IMR-90 (cell line): ENCODE results near the gene NEUROG1. TPM values are rescaled to one million over a fixed set of nuclear protein-coding genes. Genes with fewer than 3 reads are reported as not detected.

ENCODE experiments used
- ATAC-seq: fragments of 200-7000 bp; cut with Tn5 transposase; 2 replicates; pipeline ENCODE4 v1.9.1; 2020; ENCODE audit warnings: low read depth, mild to moderate bottlenecking, moderate library complexity
- BruUV-seq: library from RNA; stranded (reverse); fragments of 400-500 nt; replicated peaks from 2 replicates; lab custom pipeline; 2021; lab: Mats Ljungman, UMichigan
- CTCF ChIA-PET: fragments of 300-600 bp; formaldehyde crosslinking; extraction: SDS; loops from one replicate; lab custom pipeline; 2021; ENCODE audit warnings: antibody characterized with exemption; lab: Yijun Ruan, JAX
- POLR2A ChIA-PET: fragments of 300-600 bp; sonication (Branson Sonifier 250); formaldehyde crosslinking; loops from one replicate; lab custom pipeline; 2022; ENCODE audit warnings: antibody characterized with exemption; ENCODE audit not compliant: unreplicated experiment; lab: Charles Lee
- DNase-seq: peaks from one replicate; pipeline ENCODE4 v3.0.0; 2013
- H2AFZ ChIP-seq: replicated peaks from 2 replicates; pipeline ENCODE3; 2013; ENCODE audit warnings: low read length, mild to moderate bottlenecking; ENCODE audit not compliant: poor library complexity
- H2AK5ac ChIP-seq: 2 replicates; pipeline ENCODE4 v1.6.1; 2013; ENCODE audit warnings: low read depth, low read length, inconsistent platforms
- H2AK9ac ChIP-seq: replicated peaks from 2 replicates; pipeline ENCODE3; 2013; ENCODE audit warnings: mild to moderate bottlenecking, low read depth, low read length, moderate library complexity; ENCODE audit not compliant: poor library complexity
- H2BK120ac ChIP-seq: 2 replicates; pipeline ENCODE4 v1.6.1; 2013; ENCODE audit warnings: low read depth, low read length, inconsistent platforms
- H2BK15ac ChIP-seq: 3 replicates; pipeline ENCODE4 v1.6.1; 2013; ENCODE audit warnings: low read depth, low read length, inconsistent platforms
- H2BK20ac ChIP-seq: 2 replicates; pipeline ENCODE4 v1.6.1; 2013; ENCODE audit warnings: low read depth, mild to moderate bottlenecking, inconsistent platforms, low read length, moderate library complexity
- H2BK5ac ChIP-seq: 2 replicates; pipeline ENCODE4 v1.6.1; 2013; ENCODE audit warnings: mild to moderate bottlenecking, low read depth, low read length, inconsistent platforms; ENCODE audit not compliant: poor library complexity, severe bottlenecking
- H3K14ac ChIP-seq: replicated peaks from 2 replicates; pipeline ENCODE4 v1.6.1; 2013; ENCODE audit warnings: low read depth, low read length, inconsistent platforms
- H3K18ac ChIP-seq: 2 replicates; pipeline ENCODE4 v1.6.1; 2013; ENCODE audit warnings: low read depth, low read length, control low read depth
- H3K23ac ChIP-seq: 2 replicates; pipeline ENCODE4 v1.6.1; 2013; ENCODE audit warnings: low read depth, low read length, inconsistent platforms
- H3K27ac ChIP-seq: 2 replicates; pipeline ENCODE4 v1.5.1; 2013; ENCODE audit warnings: mild to moderate bottlenecking, control low read depth, low read length; ENCODE audit not compliant: insufficient read depth
- H3K27me3 ChIP-seq: 2 replicates; pipeline ENCODE4 v1.6.1; 2013; ENCODE audit warnings: low read length; ENCODE audit not compliant: control insufficient read depth, insufficient read depth
- H3K36me3 ChIP-seq: 2 replicates; pipeline ENCODE4 v1.6.1; 2013; ENCODE audit warnings: low read length, mixed read lengths; ENCODE audit not compliant: control insufficient read depth, insufficient read depth
- H3K4ac ChIP-seq: 2 replicates; pipeline ENCODE4 v1.6.1; 2013; ENCODE audit warnings: low read depth, low read length, inconsistent platforms
- H3K4me1 ChIP-seq: 2 replicates; pipeline ENCODE4 v1.6.1; 2013; ENCODE audit warnings: low read length, mixed read lengths; ENCODE audit not compliant: control insufficient read depth, insufficient read depth
- H3K4me2 ChIP-seq: 2 replicates; pipeline ENCODE4 v1.6.1; 2013; ENCODE audit warnings: low read depth, mild to moderate bottlenecking, control low read depth, low read length, moderate library complexity
- H3K4me3 ChIP-seq: 2 replicates; pipeline ENCODE4 v1.5.1; 2013; ENCODE audit warnings: low read depth, mild to moderate bottlenecking, control low read depth, low read length, moderate library complexity; ENCODE audit not compliant: insufficient read depth
- H3K56ac ChIP-seq: 2 replicates; pipeline ENCODE4 v1.6.1; 2013; ENCODE audit warnings: low read length, inconsistent platforms; ENCODE audit not compliant: insufficient read depth; ENCODE audit errors: extremely low read depth
- H3K79me1 ChIP-seq, 2 experiments: 2 replicates each; pipeline ENCODE4 v1.6.1; 2013; ENCODE audit warnings: low read length in 2 of 2, inconsistent platforms in 1 of 2, low read depth in 1 of 2
- H3K9ac ChIP-seq: 2 replicates; pipeline ENCODE4 v1.6.1; 2013; ENCODE audit warnings: low read depth, low read length, control low read depth
- H3K9me1 ChIP-seq: 2 replicates; pipeline ENCODE4 v1.6.1; 2013; ENCODE audit warnings: low read length, inconsistent platforms; ENCODE audit not compliant: insufficient read depth
- H3K9me3 ChIP-seq: 2 replicates; pipeline ENCODE4 v1.6.1; 2013; ENCODE audit warnings: low read length; ENCODE audit not compliant: control insufficient read depth, insufficient read depth
- H4K20me1 ChIP-seq: 2 replicates; pipeline ENCODE4 v1.6.1; 2013; ENCODE audit warnings: low read length, inconsistent platforms; ENCODE audit not compliant: insufficient read depth
- H4K5ac ChIP-seq: 2 replicates; pipeline ENCODE4 v1.6.1; 2013; ENCODE audit warnings: mild to moderate bottlenecking, low read depth, low read length, control low read depth
- H4K8ac ChIP-seq, 2 experiments: 2 replicates each; pipeline ENCODE4 v1.6.1; 2013; ENCODE audit warnings: low read depth in 2 of 2, low read length in 2 of 2, control low read depth in 1 of 2, inconsistent platforms in 1 of 2
- H4K91ac ChIP-seq: 2 replicates; pipeline ENCODE4 v1.6.1; 2013; ENCODE audit warnings: low read depth, low read length, inconsistent platforms; ENCODE audit not compliant: insufficient read depth
- CEBPB ChIP-seq: IDR thresholded peaks from 2 replicates; pipeline ENCODE4 v1.6.1; 2012; ENCODE audit warnings: low read depth, low read length, improper control_type of control experiment
- CTCF ChIP-seq: conservative IDR thresholded peaks from 2 replicates; pipeline ENCODE4 v1.5.1; 2012; ENCODE audit warnings: mild to moderate bottlenecking, low read depth, low read length, improper control_type of control experiment
- FOS ChIP-seq: fragments of 150-350 bp; IDR thresholded peaks from 2 replicates; pipeline ENCODE4 v1.6.1; 2016; ENCODE audit warnings: low read depth, low read length
- MAFK ChIP-seq: IDR thresholded peaks from 2 replicates; pipeline ENCODE4 v1.6.1; 2012; ENCODE audit warnings: low read depth, low read length, improper control_type of control experiment
- NFE2L2 ChIP-seq: fragments of 150-350 bp; IDR thresholded peaks from 2 replicates; pipeline ENCODE4 v1.6.1; 2016; ENCODE audit warnings: low read depth, mild to moderate bottlenecking, low read length
- RCOR1 ChIP-seq: IDR thresholded peaks from 2 replicates; pipeline ENCODE4 v1.6.1; 2012; ENCODE audit warnings: mild to moderate bottlenecking, low read length, improper control_type of control experiment; ENCODE audit not compliant: insufficient replicate concordance
- WGBS, 2 experiments: methylation state at CpG; one replicate each; pipeline versions ENCODE4 v1.1.5 to v1.1.7; 2013; ENCODE audit warnings: missing lambda C conversion rate in 2 of 2; ENCODE audit not compliant: insufficient read length in 1 of 2; ENCODE audit errors: extremely low coverage in 2 of 2; 5-methylcytosine and 5-hydroxymethylcytosine counted together
- dilution Hi-C: fragments of 300-500 bp; cut with HindIII; formaldehyde crosslinking; loops from one replicate; pipeline ENCODE4 v1.14.3; 2018; ENCODE audit warnings: low sequenced_read_pairs; ENCODE audit not compliant: unreplicated experiment
- in situ Hi-C: fragments of 300-500 bp; cut with MboI; formaldehyde crosslinking; loops from 3 replicates; pipeline ENCODE4 v1.14.3; 2019; ENCODE audit warnings: low sequenced_read_pairs, inconsistent platforms, mixed read lengths
- intact Hi-C: fragments of 100-400 bp; cut with micrococcal nuclease; formaldehyde crosslinking; loops from 2 replicates; pipeline ENCODE4 v1.10.0; 2022
- polyA plus RNA-seq, 3 experiments: library from polyadenylated mRNA; depleted of rRNA; stranded (reverse); fragments of >200 nt; gene quantifications; 2 replicates each; pipeline ENCODE4 v1.2.3, GENCODE V29; 2012; ENCODE audit warnings: low replicate concordance in 1 of 3
- total RNA-seq: library from RNA; depleted of rRNA; stranded (reverse); fragments of >200 nt; gene quantifications from 2 replicates; pipeline ENCODE4 v1.2.3, GENCODE V29; 2012

NEUROG1 gene
- total and polyA plus RNA-seq, 2 of the 4 experiments (the other 2 are of a cell fraction): not detected

- Histone ChIP-seq H2BK20ac (no peak overlapping the region), H4K91ac (no peak overlapping the region), H3K27ac (peak overlapping the region; percentile 47; the same call in 1 of the 2 replicates), H3K23ac (no peak overlapping the region), H3K9ac (no peak overlapping the region), H3K4me2 (no peak overlapping the region), H2BK5ac (no peak overlapping the region), H2BK15ac (no peak overlapping the region), H3K4me1 (peaks cover 12% of the 10 kb centered on the region), H2AFZ (peak overlapping the region; percentile 24), H3K79me1 (no peaks in the 10 kb centered on the region), H2AK9ac (peak overlapping the region; percentile 30), H3K4ac (no peak overlapping the region), H2BK120ac (no peak overlapping the region), H2AK5ac (no peak overlapping the region), H3K9me3 (no peaks in the 10 kb centered on the region), H4K5ac (peak overlapping the region; percentile 17; the same call in 1 of the 2 replicates), H4K20me1 (no peaks in the 10 kb centered on the region), H4K8ac (no peak overlapping the region), H3K56ac (no peak overlapping the region), H3K36me3 (no peaks in the 10 kb centered on the region), H3K14ac (no peak overlapping the region), H3K18ac (peak overlapping the region; percentile 7; the same call in 1 of the 2 replicates), H3K9me1 (no peaks in the 10 kb centered on the region), H3K27me3 (peaks cover 40% of the 10 kb centered on the region), H3K4me3 (no peak overlapping the region)
- DNase-seq (peak; percentile 92), ATAC-seq (peak; percentile 52)
- TF ChIP-seq CEBPB (peak; percentile 85), MAFK (peak; percentile 55; the same call in 1 of the 2 replicates), CTCF (no peak), FOS (peak; percentile 81), NFE2L2 (peak; percentile 62), RCOR1 (no peak)
- dilution Hi-C loops (no loop called here), intact Hi-C loops (no loop called here), in situ Hi-C loops (no loop called here)
- WGBS, 2 experiments: 50% methylated on average over 2 of the region's 8 CpGs; no CpG with 5 or more reads in 1 of the 2 experiments
- ChIA-PET CTCF (interaction anchor here (0.6 kb wide), 1 partner anchor 77 kb away, joined by 3 read pairs; no protein-coding TSS in a partner anchor), POLR2A (no interaction called here)
- no TSS peak for BruUV-seq
Observed at GRCh38 chr5:135493406-135494180, 42.2 kb downstream of the NEUROG1 start.
